Endothelial cell of umbilical vein (primary cell): ENCODE data around the gene SH3RF3. TPM values are rescaled to one million over a fixed set of nuclear protein-coding genes. Genes with fewer than 3 reads are reported as not detected.

Experiments
- BruUV-seq: library from RNA; stranded (reverse); fragments of 400-500 nt; replicated peaks from 2 replicates; lab custom pipeline; 2021; lab: Mats Ljungman, UMichigan
- CTCF ChIA-PET: fragments of 300-600, 350-600 bp; sonication (Branson Sonifier 250); formaldehyde crosslinking; loops from one replicate; lab custom pipeline; 2021; ENCODE audit warnings: antibody characterized with exemption, inconsistent platforms; lab: Charles Lee
- POLR2A ChIA-PET: fragments of 300-600, 350-600 bp; sonication (Branson Sonifier 250); formaldehyde crosslinking; loops from one replicate; lab custom pipeline; 2021; ENCODE audit warnings: antibody characterized with exemption, inconsistent platforms; lab: Charles Lee
- DNase-seq: peaks from one replicate; pipeline ENCODE4 v3.0.0-alpha.2; 2011; ENCODE audit warnings: low read depth, low spot score
- FAIRE-seq: peaks from 2 replicates; lab custom pipeline; 2011; peaks lifted over from hg19 to GRCh38; lab: Jason Lieb, UNC
- H2AFZ ChIP-seq: 2 replicates; pipeline ENCODE4 v1.6.0; 2012; ENCODE audit warnings: low read depth, low read length, control low read depth, inconsistent platforms
- H3K27ac ChIP-seq: 2 replicates; pipeline ENCODE4 v1.5.1; 2011; ENCODE audit warnings: low read depth, mild to moderate bottlenecking, control low read depth, low read length, moderate library complexity; ENCODE audit not compliant: insufficient read depth
- H3K27me3 ChIP-seq, 2 experiments: 2 replicates each; pipeline versions ENCODE4 v1.6.0 to v1.6.1; 2011; ENCODE audit warnings: low read length in 2 of 2, mixed read lengths in 1 of 2; ENCODE audit not compliant: control insufficient read depth in 2 of 2, insufficient read depth in 2 of 2
- H3K36me3 ChIP-seq, 2 experiments: 2 replicates in 1 of 2; 3 replicates in 1 of 2; pipeline ENCODE4 v1.5.1; 2011; ENCODE audit warnings: low read length in 2 of 2, mild to moderate bottlenecking in 1 of 2, moderate library complexity in 1 of 2; ENCODE audit not compliant: control insufficient read depth in 2 of 2, insufficient read depth in 2 of 2; ENCODE audit errors: extremely low read depth in 1 of 2
- H3K4me1 ChIP-seq: 3 replicates; pipeline ENCODE4 v1.5.1; 2011; ENCODE audit warnings: mild to moderate bottlenecking, low read length; ENCODE audit not compliant: control insufficient read depth, insufficient read depth; ENCODE audit errors: extremely low read depth
- H3K4me2 ChIP-seq: 2 replicates; pipeline ENCODE4 v1.6.1; 2011; ENCODE audit warnings: low read length, control low read depth, mixed read lengths; ENCODE audit not compliant: insufficient read depth
- H3K4me3 ChIP-seq, 3 experiments: fragments of 200-600 bp in 1 of 3; sonication (generic), shearing (Covaris generic) in 1 of 3; replicated peaks in 1 of 3; 2 replicates each; pipeline ENCODE4 v1.5.1; 2011 to 2016; ENCODE audit warnings: control low read depth in 3 of 3, low read length in 3 of 3, mild to moderate bottlenecking in 2 of 3, inconsistent platforms in 1 of 3, low read depth in 1 of 3, moderate library complexity in 1 of 3; ENCODE audit not compliant: insufficient read depth in 1 of 3
- H3K79me2 ChIP-seq: 2 replicates; pipeline ENCODE4 v1.6.0; 2012; ENCODE audit warnings: low read length, inconsistent platforms; ENCODE audit not compliant: control insufficient read depth, insufficient read depth
- H3K9ac ChIP-seq: replicated peaks from 2 replicates; pipeline ENCODE3; 2011; ENCODE audit warnings: low read length, control low read depth; ENCODE audit not compliant: insufficient read depth; ENCODE audit errors: extremely low read depth
- H3K9me1 ChIP-seq: replicated peaks from 3 replicates; pipeline ENCODE4 v1.6.0; 2011; ENCODE audit warnings: mild to moderate bottlenecking, low read length; ENCODE audit not compliant: control insufficient read depth, insufficient read depth; ENCODE audit errors: extremely low read depth
- H3K9me3 ChIP-seq: replicated peaks from 2 replicates; pipeline ENCODE4 v1.5.1; 2012; ENCODE audit warnings: low read length, inconsistent platforms; ENCODE audit not compliant: control insufficient read depth, insufficient read depth
- H4K20me1 ChIP-seq: replicated peaks from 2 replicates; pipeline ENCODE3; 2011; ENCODE audit warnings: mild to moderate bottlenecking, low read length; ENCODE audit not compliant: control insufficient read depth, insufficient read depth; ENCODE audit errors: extremely low read depth
- CTCF ChIP-seq, 2 donors: IDR thresholded peaks; 1 replicate in 1 of 2; 2 replicates in 1 of 2; pipeline ENCODE4 v1.5.1; 2011; ENCODE audit warnings: low read length in 2 of 2, mild to moderate bottlenecking in 2 of 2, moderate library complexity in 2 of 2, control low read depth in 1 of 2, inconsistent platforms in 1 of 2, low read depth in 1 of 2; ENCODE audit not compliant: insufficient read depth in 1 of 2; ENCODE audit errors: extremely low read depth in 1 of 2
- EZH2 ChIP-seq: IDR thresholded peaks from 2 replicates; pipeline ENCODE4 v1.6.1; 2012; ENCODE audit warnings: borderline replicate concordance, low read depth, mild to moderate bottlenecking, moderate library complexity, low read length, inconsistent platforms; ENCODE audit not compliant: severe bottlenecking
- FOS ChIP-seq: IDR thresholded peaks from 2 replicates; pipeline ENCODE4 v1.6.1; 2011; ENCODE audit warnings: mild to moderate bottlenecking, low read length, moderate library complexity, borderline replicate concordance; ENCODE audit not compliant: insufficient read depth
- GATA2 ChIP-seq: IDR thresholded peaks from 2 replicates; pipeline ENCODE4 v1.7.0; 2011; ENCODE audit warnings: low read depth, mild to moderate bottlenecking, moderate library complexity, mixed read lengths, low read length; ENCODE audit not compliant: insufficient read length, insufficient read depth
- JUN ChIP-seq: IDR thresholded peaks from 2 replicates; pipeline ENCODE4 v1.6.1; 2011; ENCODE audit warnings: borderline replicate concordance, low read depth; ENCODE audit not compliant: insufficient read length, insufficient read depth
- MYC ChIP-seq: IDR thresholded peaks from one replicate; pipeline ENCODE4 v1.6.1; 2011; ENCODE audit warnings: mild to moderate bottlenecking, low read depth, low read length
- POLR2A ChIP-seq: IDR thresholded peaks from 2 replicates; pipeline ENCODE4 v1.6.1; 2012; ENCODE audit warnings: low read depth, mild to moderate bottlenecking, control low read depth, low read length
- POLR2AphosphoS5 ChIP-seq: IDR thresholded peaks from 2 replicates; pipeline ENCODE4 v1.6.1; 2012; ENCODE audit warnings: low read depth, mild to moderate bottlenecking, control low read depth, low read length, moderate library complexity; ENCODE audit not compliant: insufficient read depth
- dilution Hi-C: fragments of 300-500 bp; cut with MboI; formaldehyde crosslinking; loops from one replicate; pipeline ENCODE4 v1.15.0; 2019; ENCODE audit warnings: low sequenced_read_pairs; ENCODE audit not compliant: extremely low pct_ligation_motif_present
- intact Hi-C: fragments of 100-400 bp; cut with micrococcal nuclease; formaldehyde crosslinking; loops from one replicate; pipeline ENCODE4 v1.10.0; 2022
- polyA plus RNA-seq, 4 experiments: library from polyadenylated mRNA; depleted of rRNA in 3 of 4; stranded (reverse) in 3 of 4; unstranded in 1 of 4; fragments of >200 nt; gene quantifications; 2 replicates each; pipeline versions ENCODE4 v1.2.1 to v1.2.3, GENCODE V29; 2011 to 2012; ENCODE audit warnings: missing spikeins in 1 of 4
- total RNA-seq: library from RNA; stranded (reverse); gene quantifications from 2 replicates; pipeline ENCODE4 v1.2.3, GENCODE V29; 2021
- TF ChIP-seq, protein P1 (sequence below): IDR thresholded peaks from 2 replicates; pipeline ENCODE4 v1.6.1; 2011; ENCODE audit not compliant: insufficient read depth, insufficient read length

Gene SH3RF3
- total and polyA plus RNA-seq, 2 donors (not counting 3 experiments of a cell fraction or from before 2014, with no cell fraction given): 3.8 to 14.7 TPM

- Histone ChIP-seq H3K4me1 (peaks cover 3% of the 10 kb centered on the region), H3K27me3 (no peaks in the 10 kb centered on the region), H3K4me2 (no peak overlapping the region), H3K79me2 (no peaks in the 10 kb centered on the region), H4K20me1 (no peaks in the 10 kb centered on the region), H2AFZ (no peak overlapping the region), H3K9ac (no peak overlapping the region), H3K36me3 (no peaks in the 10 kb centered on the region), H3K4me3 (no peak overlapping the region), H3K9me3 (no peaks in the 10 kb centered on the region), H3K9me1 (no peaks in the 10 kb centered on the region), H3K27ac (no peak overlapping the region)
- DNase-seq: no peak
- no peak for FAIRE-seq
- dilution Hi-C loops: no loop called here
- POLR2A ChIA-PET: no interaction called here
- CTCF ChIA-PET: no interaction called here
- intact Hi-C loops: loop anchor here (5.0 kb wide), 1 partner anchor 89 kb away; no protein-coding TSS in a partner anchor
- TF ChIP-seq FOS: no peak
- no peak for TF ChIP-seq POLR2AphosphoS5
- TF ChIP-seq MYC: no peak
- TF ChIP-seq GATA2: no peak
- no peak for TF ChIP-seq POLR2A
- TF ChIP-seq JUN: no peak
- TF ChIP-seq, protein P1, sequence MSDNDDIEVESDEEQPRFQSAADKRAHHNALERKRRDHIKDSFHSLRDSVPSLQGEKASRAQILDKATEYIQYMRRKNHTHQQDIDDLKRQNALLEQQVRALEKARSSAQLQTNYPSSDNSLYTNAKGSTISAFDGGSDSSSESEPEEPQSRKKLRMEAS: no peak
- TF ChIP-seq CTCF (IDR thresholded peaks at IDR 0.05; ENCODE audit: extremely low read depth in 1 of 2, insufficient read depth in 1 of 2, low read depth in 1 of 2, low read length in 2 of 2): no peak
- TF ChIP-seq EZH2: no peak
- BruUV-seq: no TSS peak
These were observed 293.9 kb downstream of the SH3RF3 start for GRCh38 chr2:109422758-109423500.
